SJSA1 (cell line): ENCODE results near the gene DENR. TPM values are rescaled to one million over a fixed set of nuclear protein-coding genes. Genes with fewer than 3 reads are reported as not detected.

Experiments used
- DNase-seq, 2 experiments: peaks; one replicate each; pipeline ENCODE4 v3.0.0-alpha.2; 2015 to 2020; ENCODE audit warnings: low spot score in 2 of 2, low read depth in 1 of 2
- H3K27ac ChIP-seq: fragments of 250-450 bp; sonication (Bioruptor Pico); 2 replicates; pipeline ENCODE4 v1.5.1; 2020; ENCODE audit warnings: mild to moderate bottlenecking, moderate library complexity
- H3K27me3 ChIP-seq: fragments of 250-450 bp; sonication (Bioruptor Pico); replicated peaks from 2 replicates; pipeline ENCODE4 v1.5.1; 2020; ENCODE audit warnings: mild to moderate bottlenecking, moderate library complexity
- H3K36me3 ChIP-seq: fragments of 250-450 bp; sonication (Bioruptor Pico); 2 replicates; pipeline ENCODE4 v1.5.1; 2020; ENCODE audit warnings: mild to moderate bottlenecking
- H3K4me1 ChIP-seq: fragments of 250-450 bp; sonication (Bioruptor Pico); replicated peaks from 2 replicates; pipeline ENCODE4 v1.6.1; 2021; ENCODE audit warnings: mild to moderate bottlenecking
- H3K4me3 ChIP-seq: fragments of 250-450 bp; sonication (Bioruptor Pico); 2 replicates; pipeline ENCODE4 v1.5.1; 2020; ENCODE audit warnings: mild to moderate bottlenecking
- H3K9me3 ChIP-seq: fragments of 250-450 bp; sonication (Bioruptor Pico); replicated peaks from 2 replicates; pipeline ENCODE4 v1.5.1; 2020; ENCODE audit warnings: mild to moderate bottlenecking
- total RNA-seq: library from RNA; depleted of rRNA; stranded (reverse); fragments of >200 nt; shearing (Covaris generic); gene quantifications from 2 replicates; pipeline ENCODE4 v1.2.3, GENCODE V29; 2014; rRNA removed

The DENR gene
- total RNA-seq, 1 experiment from 2014 or later = 57.4 TPM

DNA sequence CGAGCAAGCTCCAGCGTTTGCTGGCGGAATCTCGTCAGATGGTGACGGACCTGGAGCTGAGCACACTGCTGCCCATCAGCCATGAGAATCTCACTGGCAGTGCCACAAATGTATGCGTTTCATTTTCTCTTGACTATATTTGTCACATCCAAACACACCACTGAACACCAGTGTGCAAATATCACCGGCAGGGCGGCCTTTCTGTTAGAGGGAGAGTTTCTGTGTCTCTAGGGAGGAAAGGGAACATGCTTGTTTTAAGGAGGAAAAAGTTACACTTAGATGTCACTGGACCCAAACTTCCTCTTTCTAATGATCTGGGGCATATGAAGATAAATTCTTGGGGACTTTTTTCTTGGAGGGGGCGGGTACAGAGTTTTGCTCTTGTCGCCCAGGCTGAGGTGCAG lies 60.7 kb downstream of the DENR start:
- H3K4me1 ChIP-seq = no peaks in the 10 kb centered on the region

GRCh38 chr12:122819209-122819785 lies 66.7 kb downstream of the DENR start:
- H3K27ac ChIP-seq = peak overlapping the region; percentile 32
- no peaks in the 10 kb centered on the region for H3K9me3 ChIP-seq
- no peak overlapping the region for H3K4me3 ChIP-seq
- DNase-seq = peak in 1 of 2 experiments; percentile 25
- H3K36me3 ChIP-seq = no peaks in the 10 kb centered on the region
- peaks cover 12% of the 10 kb centered on the region for H3K4me1 ChIP-seq
- no peaks in the 10 kb centered on the region for H3K27me3 ChIP-seq

More for the DNA sequence above, 60.7 kb downstream of the DENR start:
- Histone ChIP-seq H3K27ac (no peak overlapping the region), H3K36me3 (no peaks in the 10 kb centered on the region), H3K9me3 (no peaks in the 10 kb centered on the region), H3K27me3 (no peaks in the 10 kb centered on the region), H3K4me3 (no peak overlapping the region)
- DNase-seq = no peak

DNA sequence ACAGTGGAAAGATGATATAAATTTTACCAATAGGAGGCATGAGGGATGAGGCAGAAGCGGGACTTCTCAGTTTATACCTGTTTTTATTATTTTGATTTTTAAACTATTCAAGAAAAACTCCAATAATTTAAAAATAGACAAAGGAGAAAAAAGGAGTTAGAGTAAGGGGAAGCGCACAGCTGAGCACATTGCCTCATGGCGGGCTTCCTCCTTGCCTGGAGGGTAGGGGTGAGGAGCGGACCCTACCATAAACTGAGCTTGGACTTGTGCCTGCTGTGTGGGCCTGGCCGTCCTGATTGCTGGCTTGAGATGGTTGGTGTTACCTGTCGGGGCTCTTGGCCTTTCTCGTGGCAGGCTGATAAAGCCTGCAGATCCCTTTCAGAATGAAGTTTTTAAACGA lies 67.5 kb downstream of the DENR start:
- H3K4me3 ChIP-seq = no peak overlapping the region
- H3K36me3 ChIP-seq = no peaks in the 10 kb centered on the region
- DNase-seq = no peak
- peaks cover 12% of the 10 kb centered on the region for H3K4me1 ChIP-seq
- no peak overlapping the region for H3K27ac ChIP-seq
- no peaks in the 10 kb centered on the region for H3K9me3 ChIP-seq
- no peaks in the 10 kb centered on the region for H3K27me3 ChIP-seq

Other genes starting within 250 kb of the DENR start
- 60.8 and 77.4 TPM in 2 replicates for gene RSRC2, start 225.9 kb upstream of the DENR start, total RNA-seq
- 60.2 and 94.3 TPM in 2 replicates for gene KNTC1, start 225.6 kb upstream of the DENR start, total RNA-seq
- not detected in 2 replicates for gene HCAR2, start 49.5 kb upstream of the DENR start, total RNA-seq
- not detected in 2 replicates for gene HCAR3, start 36.0 kb upstream of the DENR start, total RNA-seq
- not detected in 2 replicates for gene HCAR1, start 22.0 kb upstream of the DENR start, total RNA-seq
- gene CCDC62, start 21.7 kb downstream of the DENR start, total RNA-seq = 0.78 and 1.2 TPM in 2 replicates
- 14.7 and 21.7 TPM in 2 replicates for gene HIP1R, start 82.6 kb downstream of the DENR start, total RNA-seq
- 11.9 and 31.5 TPM in 2 replicates for gene VPS37B, start 143.3 kb downstream of the DENR start, total RNA-seq
- 11.0 and 11.5 TPM in 2 replicates for gene ABCB9, start 213.6 kb downstream of the DENR start, total RNA-seq
- 16.3 and 23.4 TPM in 2 replicates for gene OGFOD2, start 222.4 kb downstream of the DENR start, total RNA-seq
- gene ARL6IP4, start 227.9 kb downstream of the DENR start, total RNA-seq = 263 and 326 TPM in 2 replicates